ENCODE data around the gene TOX2. TPM values are rescaled to one million over a fixed set of nuclear protein-coding genes. Genes with fewer than 3 reads are reported as not detected.

TOX2 gene
- total and polyA plus RNA-seq, 2 of the 8 experiments (the other 6 are each of a cell fraction or from before 2014, with no cell fraction given): 1.8 to 3.4 TPM

GRCh38 chr20:44011251-44011940, 96.7 kb downstream of the TOX2 start:
- H3K4me3 ChIP-seq (ENCODE audit: extremely low read depth in 1 of 4, insufficient read depth in 2 of 4, low read depth in 3 of 4, low read length in 4 of 4): no peak overlapping the region
- FAIRE-seq (no peak), DNase-seq (ENCODE audit: low read depth in 1 of 2, low spot score in 2 of 2) (no peak)
- no peaks in the 10 kb centered on the region for H3K27me3 ChIP-seq (replicated peaks in 1 of 4; ENCODE audit: control insufficient read depth in 3 of 4, extremely low read depth in 1 of 4, insufficient read depth in 3 of 4, low read length in 3 of 4)
- no peaks in the 10 kb centered on the region for H3K23me2 ChIP-seq (ENCODE audit: low read depth, low read length)
- H3K23ac ChIP-seq (ENCODE audit: insufficient read length): no peak overlapping the region
- no peak overlapping the region for H4K91ac ChIP-seq (replicated peaks; ENCODE audit: insufficient read length, low read length)
- no peaks in the 10 kb centered on the region for H4K20me1 ChIP-seq (replicated peaks in 1 of 2; ENCODE audit: control insufficient read depth in 1 of 2, insufficient read depth in 2 of 2, low read length in 2 of 2)
- no peak overlapping the region for H4K8ac ChIP-seq (ENCODE audit: extremely low read depth, insufficient read depth, low read length)
- no peak overlapping the region for H2BK12ac ChIP-seq (ENCODE audit: low read depth, low read length)
- H3K4ac ChIP-seq (replicated peaks; ENCODE audit: insufficient read length, low read depth, low read length): no peak overlapping the region
- H3K27ac ChIP-seq (ENCODE audit: low read depth, low read length): no peak overlapping the region
- no peak overlapping the region for H2BK5ac ChIP-seq (ENCODE audit: low read depth, low read length)
- H3K4me2 ChIP-seq (ENCODE audit: insufficient read depth in 1 of 2, low read depth in 2 of 2, low read length in 2 of 2): no peak overlapping the region
- no peak overlapping the region for H3K14ac ChIP-seq (ENCODE audit: insufficient read length)
- no peaks in the 10 kb centered on the region for H3K79me1 ChIP-seq (ENCODE audit: low read depth, low read length)
- no peak overlapping the region for H3K18ac ChIP-seq (ENCODE audit: extremely low read depth, low read length)
- H2BK15ac ChIP-seq (ENCODE audit: low read length): no peak overlapping the region
- H2BK20ac ChIP-seq (ENCODE audit: low read length): no peak overlapping the region
- H3K9me3 ChIP-seq (ENCODE audit: insufficient read depth in 2 of 2, low read depth in 1 of 2, low read length in 1 of 2): no peaks in the 10 kb centered on the region
- H2BK120ac ChIP-seq (replicated peaks; ENCODE audit: low read depth, low read length): no peak overlapping the region
- H2AFZ ChIP-seq (ENCODE audit: low read length): no peak overlapping the region
- H3K56ac ChIP-seq (replicated peaks; ENCODE audit: insufficient read length, low read depth, low read length): no peak overlapping the region
- 88% methylated on average over 10 of the region's 10 CpGs; no CpG with 5 or more reads in 1 of the 2 experiments for WGBS, 2 experiments (ENCODE audit: extremely low coverage in 1 of 2, insufficient coverage in 1 of 2, insufficient read length in 1 of 2, insufficient replicate concordance in 2 of 2, low coverage in 1 of 2, low lambda C conversion rate in 2 of 2, missing lambda C conversion rate in 1 of 2)
- no peaks in the 10 kb centered on the region for H3K79me2 ChIP-seq (ENCODE audit: control insufficient read depth in 1 of 2, insufficient read depth in 2 of 2, low read length in 2 of 2)
- no peaks in the 10 kb centered on the region for H3K4me1 ChIP-seq (replicated peaks in 1 of 4; ENCODE audit: control insufficient read depth in 3 of 4, insufficient read depth in 4 of 4, low read length in 3 of 4)
- CTCF ChIA-PET (ENCODE audit: partially characterized antibody): no interaction called here
- no peak overlapping the region for H3K9ac ChIP-seq (replicated peaks in 1 of 4; ENCODE audit: extremely low read depth in 1 of 4, low read depth in 3 of 4, low read length in 3 of 4)
- no peak overlapping the region for H2AK5ac ChIP-seq (ENCODE audit: low read depth, low read length)
- no peaks in the 10 kb centered on the region for H3K36me3 ChIP-seq (ENCODE audit: control insufficient read depth in 2 of 4, insufficient read depth in 4 of 4, low read length in 3 of 4)
- POLR2A ChIA-PET (ENCODE audit: partially characterized antibody): no interaction called here
- H4K5ac ChIP-seq (ENCODE audit: insufficient read length, low read depth, low read length): no peak overlapping the region
- TF ChIP-seq ATF2 (IDR thresholded peaks at IDR 0.05; ENCODE audit: low read length) (no peak), ASH2L (IDR thresholded peaks at IDR 0.05; ENCODE audit: low read length) (no peak)

All from H1 (cell line).